Body of pancreas (tissue), 4 donors: ENCODE data around the gene RNF11.

Experiments
- CTCF ChIP-seq, 7 experiments: fragments of 450-650 bp in 4 of 7; fragments of 200-600 bp in 3 of 7; sonication (generic) in 3 of 7; IDR thresholded peaks; one replicate each; pipeline ENCODE4 v1.5.1; 2016 to 2019; ENCODE audit warnings: antibody characterized with exemption in 7 of 7
- POLR2A ChIP-seq, 3 donors: fragments of 450-650 bp; IDR thresholded peaks; one replicate each; pipeline ENCODE4 v1.6.1; 2016; ENCODE audit warnings: antibody characterized with exemption in 3 of 3, mild to moderate bottlenecking in 2 of 3

GRCh38 chr1:51321924-51322280 is 85.8 kb downstream of the RNF11 start:
- TF ChIP-seq CTCF (IDR thresholded peaks at IDR 0.05) (no peak), POLR2A (IDR thresholded peaks at IDR 0.05) (no peak)
